ENCODE measurements around the gene CBR3.

Gene CBR3

GRCh38 chr21:36120304-36120888, 14.5 kb upstream of the CBR3 start:
- no peak overlapping the region for H3K4me3 ChIP-seq (ENCODE audit: low read depth, low read length)
- no peak for TF ChIP-seq CTCF (IDR thresholded peaks at IDR 0.05; ENCODE audit: borderline replicate concordance, insufficient read depth, low read depth, low read length)

- TF ChIP-seq CTCF (IDR thresholded peaks at IDR 0.05; ENCODE audit: borderline replicate concordance, insufficient read depth, low read depth, low read length): peak; percentile 12; the same call in 1 of the 2 replicates
- no peak overlapping the region for H3K4me3 ChIP-seq (ENCODE audit: low read depth, low read length)
Measured at GRCh38 chr21:36122977-36123376, 11.9 kb upstream of the CBR3 start.

GRCh38 chr21:36124395-36124794, 10.5 kb upstream of the CBR3 start:
- H3K4me3 ChIP-seq (ENCODE audit: low read depth, low read length): no peak overlapping the region
- no peak for TF ChIP-seq CTCF (IDR thresholded peaks at IDR 0.05; ENCODE audit: borderline replicate concordance, insufficient read depth, low read depth, low read length)

GRCh38 chr21:36125512-36126207, 9.2 kb upstream of the CBR3 start:
- H3K4me3 ChIP-seq (ENCODE audit: low read depth, low read length): no peak overlapping the region
- peak; percentile 91 for TF ChIP-seq CTCF (IDR thresholded peaks at IDR 0.05; ENCODE audit: borderline replicate concordance, insufficient read depth, low read depth, low read length)

- TF ChIP-seq CTCF (IDR thresholded peaks at IDR 0.05; ENCODE audit: borderline replicate concordance, insufficient read depth, low read depth, low read length): no peak
- no peak overlapping the region for H3K4me3 ChIP-seq (ENCODE audit: low read depth, low read length)
Measured at GRCh38 chr21:36126208-36126565, 8.7 kb upstream of the CBR3 start.

- TF ChIP-seq CTCF (IDR thresholded peaks at IDR 0.05; ENCODE audit: borderline replicate concordance, insufficient read depth, low read depth, low read length): no peak
- H3K4me3 ChIP-seq (ENCODE audit: low read depth, low read length): no peak overlapping the region
Measured at GRCh38 chr21:36126621-36127110, 8.2 kb upstream of the CBR3 start.

Measured in GM12875 (cell line).